GM12801 (cell line): ENCODE data around the gene LDLRAD2.

ENCODE experiments used
- TF ChIP-seq, protein P1 (sequence below): IDR thresholded peaks from one replicate; pipeline ENCODE4 v1.5.1; 2011; ENCODE audit warnings: control low read depth; ENCODE audit not compliant: insufficient read length; ENCODE audit errors: extremely low read depth

The LDLRAD2 gene

DNA sequence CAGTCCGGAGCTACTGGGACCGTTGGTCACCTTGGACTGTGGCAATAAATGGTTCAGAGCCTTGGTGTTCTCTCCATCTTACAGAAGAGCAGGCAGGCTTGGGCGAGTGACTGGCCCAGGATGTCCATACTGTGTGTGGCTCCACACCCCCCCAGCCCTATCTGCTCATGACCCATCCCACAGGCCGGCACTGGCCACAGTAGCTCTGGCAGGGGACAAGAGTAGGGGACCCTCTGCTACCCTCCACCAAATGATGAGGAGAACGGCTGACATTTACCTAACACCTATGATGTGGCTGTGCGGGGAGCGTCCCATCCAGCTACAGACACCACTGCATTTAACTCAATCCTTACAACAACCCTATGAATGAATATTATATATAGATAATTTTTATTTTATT lies 13.3 kb downstream of the LDLRAD2 start:
- TF ChIP-seq, protein P1, sequence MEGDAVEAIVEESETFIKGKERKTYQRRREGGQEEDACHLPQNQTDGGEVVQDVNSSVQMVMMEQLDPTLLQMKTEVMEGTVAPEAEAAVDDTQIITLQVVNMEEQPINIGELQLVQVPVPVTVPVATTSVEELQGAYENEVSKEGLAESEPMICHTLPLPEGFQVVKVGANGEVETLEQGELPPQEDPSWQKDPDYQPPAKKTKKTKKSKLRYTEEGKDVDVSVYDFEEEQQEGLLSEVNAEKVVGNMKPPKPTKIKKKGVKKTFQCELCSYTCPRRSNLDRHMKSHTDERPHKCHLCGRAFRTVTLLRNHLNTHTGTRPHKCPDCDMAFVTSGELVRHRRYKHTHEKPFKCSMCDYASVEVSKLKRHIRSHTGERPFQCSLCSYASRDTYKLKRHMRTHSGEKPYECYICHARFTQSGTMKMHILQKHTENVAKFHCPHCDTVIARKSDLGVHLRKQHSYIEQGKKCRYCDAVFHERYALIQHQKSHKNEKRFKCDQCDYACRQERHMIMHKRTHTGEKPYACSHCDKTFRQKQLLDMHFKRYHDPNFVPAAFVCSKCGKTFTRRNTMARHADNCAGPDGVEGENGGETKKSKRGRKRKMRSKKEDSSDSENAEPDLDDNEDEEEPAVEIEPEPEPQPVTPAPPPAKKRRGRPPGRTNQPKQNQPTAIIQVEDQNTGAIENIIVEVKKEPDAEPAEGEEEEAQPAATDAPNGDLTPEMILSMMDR: no peak

DNA sequence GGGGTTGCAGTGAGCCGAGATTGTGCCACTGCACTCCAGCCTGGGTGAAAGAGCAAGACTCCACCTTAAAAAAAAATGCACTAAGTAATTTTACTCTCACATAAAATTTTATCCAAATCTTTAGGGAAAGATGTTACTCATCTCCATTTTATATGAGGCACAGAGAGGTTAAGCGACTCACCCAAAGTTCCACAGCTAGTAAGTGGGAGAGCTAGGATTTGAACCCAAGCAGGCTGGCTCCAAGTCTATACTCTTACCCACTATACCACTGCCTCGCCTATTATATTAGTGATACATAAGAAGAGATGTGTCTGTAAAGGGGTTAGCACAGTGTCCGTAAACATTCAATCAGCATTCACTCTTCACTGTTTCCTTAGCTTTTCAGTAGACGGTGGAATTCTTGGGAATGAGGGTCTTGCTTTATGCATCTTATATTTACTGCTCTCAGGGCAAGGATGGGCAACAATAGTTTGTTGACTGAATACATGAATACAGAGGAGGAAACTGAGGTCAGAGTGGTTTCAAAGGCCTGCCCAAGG lies 15.1 kb downstream of the LDLRAD2 start:
- TF ChIP-seq, protein P1: no peak

DNA sequence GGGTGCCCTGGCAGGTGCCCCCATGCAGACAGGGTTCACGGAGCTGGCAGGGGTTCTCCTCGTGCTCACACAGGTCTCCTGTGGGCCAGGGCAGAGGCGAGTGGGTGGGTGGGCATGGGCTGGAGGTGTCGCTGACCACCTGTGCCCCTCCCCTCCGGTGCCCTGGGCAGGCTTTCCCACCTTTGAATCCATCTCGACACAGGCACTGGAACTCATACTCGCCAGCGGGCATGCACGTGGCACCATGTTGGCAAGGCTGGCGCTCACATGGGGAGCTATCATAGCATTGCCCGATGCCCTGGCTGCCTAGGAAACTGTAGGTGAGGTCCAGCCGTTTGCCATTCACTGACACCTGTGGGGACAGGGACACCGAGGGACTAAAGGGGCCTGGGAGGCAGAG lies 16.0 kb downstream of the LDLRAD2 start:
- TF ChIP-seq, protein P1: no peak

DNA sequence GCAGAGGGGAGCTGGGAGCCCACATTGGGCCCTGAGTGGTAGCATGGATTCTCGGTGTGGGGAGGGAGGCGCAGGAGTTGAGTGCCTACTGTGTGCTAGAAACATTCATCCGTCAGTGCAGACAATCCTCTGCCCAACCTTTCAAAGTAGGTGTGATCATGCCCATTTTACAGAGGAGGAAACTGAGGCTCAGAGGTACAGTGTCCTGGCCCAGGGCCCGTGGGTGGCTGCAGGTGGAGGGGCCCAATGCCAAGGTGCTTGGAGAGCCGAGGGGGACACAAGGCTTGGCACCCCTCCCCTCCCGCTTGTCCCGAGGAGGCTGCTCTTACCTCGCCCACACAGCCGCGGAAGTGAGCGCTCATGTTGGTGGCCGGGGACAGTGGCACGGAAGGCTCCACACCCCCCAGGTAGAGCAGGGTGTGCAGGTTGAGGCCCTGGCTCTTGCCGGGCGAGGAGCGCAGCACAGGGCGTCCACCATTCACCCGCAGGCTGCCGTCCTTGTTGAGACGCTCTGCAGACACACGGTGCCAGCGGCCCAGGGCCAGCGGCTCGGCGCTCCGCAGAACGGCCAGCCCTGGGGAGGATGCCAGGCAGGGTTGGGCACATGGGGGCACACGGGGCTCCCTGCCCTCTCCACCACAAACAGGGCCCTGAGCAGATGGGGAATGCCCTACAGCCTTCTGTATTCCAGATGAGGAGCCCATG lies 16.6 kb downstream of the LDLRAD2 start:
- TF ChIP-seq, protein P1: no peak

DNA sequence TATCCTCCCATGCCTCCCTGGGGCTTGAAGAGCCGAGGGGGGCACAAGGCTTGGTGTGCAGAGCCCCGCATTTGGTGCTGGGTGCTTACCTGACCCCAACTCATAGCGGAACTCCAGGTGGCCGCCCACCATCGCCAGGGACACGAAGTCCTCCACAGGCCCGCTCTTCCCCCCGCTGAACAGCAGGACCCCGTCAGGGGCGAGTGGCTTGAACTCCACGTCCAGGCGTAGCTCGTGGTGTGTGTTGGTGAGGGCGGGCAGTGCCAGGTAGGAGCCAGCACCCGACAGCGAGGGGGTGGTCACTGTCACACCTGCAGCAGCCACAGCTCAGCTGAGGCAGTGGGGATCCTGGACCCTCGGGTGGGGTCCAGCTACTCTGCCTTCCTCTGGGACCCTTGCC lies 17.2 kb downstream of the LDLRAD2 start:
- TF ChIP-seq, protein P1: no peak

DNA sequence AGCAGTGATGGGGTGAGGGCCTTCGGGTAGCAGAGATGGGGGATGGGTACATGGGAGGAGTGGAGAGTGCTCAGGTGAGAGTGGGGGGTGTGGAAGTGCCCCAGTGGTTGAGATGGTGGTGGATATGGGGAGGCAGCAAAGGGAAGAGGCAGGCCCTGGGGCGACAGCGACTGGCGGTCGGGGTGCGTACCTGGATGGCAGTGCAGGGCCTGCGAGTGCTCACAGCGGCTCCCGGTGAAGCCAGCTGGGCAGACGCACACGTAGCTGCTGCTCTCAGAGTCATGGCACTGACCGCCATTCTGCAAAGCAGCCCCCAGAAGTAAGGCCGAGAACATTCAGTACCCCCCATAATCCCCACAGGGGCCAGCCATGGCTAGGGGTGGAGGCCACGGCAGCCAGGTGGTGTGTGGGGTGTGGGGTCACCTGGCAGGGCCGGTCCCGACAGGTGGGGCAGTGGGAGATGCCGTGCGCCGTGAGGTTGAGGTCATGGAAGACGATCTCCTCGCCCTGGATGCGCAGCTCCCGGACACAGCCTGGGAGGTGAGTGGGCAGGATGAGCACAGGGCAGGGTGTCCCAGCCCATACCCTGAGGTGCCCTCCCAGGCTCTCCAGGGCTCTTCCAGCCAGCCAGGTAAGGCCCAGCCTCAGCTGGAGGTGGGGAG lies 18.9 kb downstream of the LDLRAD2 start:
- TF ChIP-seq, protein P1: no peak

DNA sequence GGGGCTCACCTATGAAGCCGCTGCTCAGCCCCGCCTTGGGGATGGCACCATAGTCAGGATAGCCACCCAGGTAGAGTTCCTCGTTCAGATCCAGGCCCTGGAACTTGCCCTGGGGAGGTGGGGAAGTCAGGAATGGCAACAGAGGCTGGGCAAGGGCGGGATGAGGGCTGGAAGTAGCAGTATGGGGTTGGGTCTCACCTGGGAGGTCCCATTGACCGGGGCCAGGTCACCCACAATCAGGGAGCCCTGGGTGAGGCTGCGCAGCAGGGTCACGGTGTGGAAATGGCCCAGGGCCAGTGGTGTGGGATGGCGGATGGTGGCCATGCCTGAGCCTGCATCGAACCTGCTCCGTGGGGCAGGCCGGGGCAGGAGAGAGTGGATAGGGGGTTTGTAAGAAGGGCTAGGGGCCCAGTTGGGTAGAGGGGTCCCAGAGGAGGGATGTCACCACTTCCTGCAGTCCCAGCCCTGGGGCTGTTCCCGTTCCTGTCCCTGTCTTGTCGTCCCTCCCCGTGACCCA lies 19.4 kb downstream of the LDLRAD2 start:
- TF ChIP-seq, protein P1: no peak
